ENCODE measurements around the gene EWSR1. TPM values are rescaled to one million over a fixed set of nuclear protein-coding genes. Genes with fewer than 3 reads are reported as not detected.

Gene EWSR1
- total RNA-seq, 2 experiments from 2014 or later = 336 to 408 TPM

GRCh38 chr22:29292379-29292778 lies 24.3 kb downstream of the EWSR1 start:
- ATAC-seq (no peak), DNase-seq (no peak)
- peaks cover 66% of the 10 kb centered on the region for H3K36me3 Mint-ChIP-seq
- H3K27me3 Mint-ChIP-seq = no peaks in the 10 kb centered on the region
- H3K4me1 Mint-ChIP-seq = peaks cover 2% of the 10 kb centered on the region
- no peaks in the 10 kb centered on the region for H3K9me3 Mint-ChIP-seq (ENCODE audit: low read depth)
- no peak overlapping the region for H3K27ac Mint-ChIP-seq
- CTCF ChIA-PET = no interaction called here
- H3K4me3 Mint-ChIP-seq = no peak overlapping the region

GRCh38 chr22:29298641-29299040 lies 30.6 kb downstream of the EWSR1 start:
- CTCF ChIA-PET = interaction anchor here (0.8 kb wide), 1 partner anchor 11 kb away, joined by 3 read pairs; no protein-coding TSS in a partner anchor
- Mint-ChIP-seq H3K27me3 (no peaks in the 10 kb centered on the region), H3K4me1 (no peaks in the 10 kb centered on the region), H3K9me3 (ENCODE audit: low read depth) (no peaks in the 10 kb centered on the region), H3K36me3 (peaks cover 49% of the 10 kb centered on the region), H3K27ac (no peak overlapping the region), H3K4me3 (no peak overlapping the region)
- DNase-seq = no peak
- ATAC-seq = no peak

DNA sequence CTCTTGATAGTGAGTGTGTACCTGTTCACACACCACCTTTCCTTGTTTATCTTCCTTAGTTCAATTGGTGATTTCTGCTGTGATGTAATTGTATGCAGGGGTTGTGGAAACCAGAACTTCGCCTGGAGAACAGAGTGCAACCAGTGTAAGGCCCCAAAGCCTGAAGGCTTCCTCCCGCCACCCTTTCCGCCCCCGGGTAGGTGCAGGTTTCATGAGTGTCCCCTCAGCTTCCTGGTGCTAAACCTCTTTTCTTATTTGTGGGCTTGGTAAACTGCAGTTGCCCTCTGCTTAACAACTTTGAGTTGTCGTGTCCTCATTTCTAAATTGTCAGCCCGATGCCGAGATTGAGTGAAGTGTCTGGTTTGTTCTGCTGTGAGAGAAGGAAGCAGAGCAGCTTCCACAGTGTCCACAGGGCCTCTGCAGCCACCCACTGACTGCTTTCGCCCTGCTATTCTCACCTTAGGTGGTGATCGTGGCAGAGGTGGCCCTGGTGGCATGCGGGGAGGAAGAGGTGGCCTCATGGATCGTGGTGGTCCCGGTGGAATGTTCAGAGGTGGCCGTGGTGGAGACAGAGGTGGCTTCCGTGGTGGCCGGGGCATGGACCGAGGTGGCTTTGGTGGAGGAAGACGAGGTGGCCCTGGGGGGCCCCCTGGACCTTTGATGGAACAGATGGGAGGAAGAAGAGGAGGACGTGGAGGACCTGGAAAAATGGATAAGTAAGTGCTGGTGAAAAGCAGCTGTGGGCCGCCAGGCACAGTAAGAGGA lies 31.2 kb downstream of the EWSR1 start:
- Mint-ChIP-seq H3K9me3 (ENCODE audit: low read depth) (no peaks in the 10 kb centered on the region), H3K27me3 (no peaks in the 10 kb centered on the region), H3K4me3 (no peak overlapping the region), H3K4me1 (no peaks in the 10 kb centered on the region), H3K36me3 (peaks cover 47% of the 10 kb centered on the region), H3K27ac (no peak overlapping the region)
- no peak for DNase-seq
- CTCF ChIA-PET = interaction anchor here (0.6 kb wide), 1 partner anchor 148 kb away, joined by 3 read pairs; no protein-coding TSS in a partner anchor
- ATAC-seq = no peak

- CTCF ChIA-PET = no interaction called here
- DNase-seq (no peak), ATAC-seq (no peak)
- no peak overlapping the region for H3K27ac Mint-ChIP-seq
- H3K4me1 Mint-ChIP-seq = no peaks in the 10 kb centered on the region
- no peak overlapping the region for H3K4me3 Mint-ChIP-seq
- H3K36me3 Mint-ChIP-seq = peaks cover 43% of the 10 kb centered on the region
- peaks cover 4% of the 10 kb centered on the region for H3K27me3 Mint-ChIP-seq
- H3K9me3 Mint-ChIP-seq (ENCODE audit: low read depth) = no peaks in the 10 kb centered on the region
Observed at GRCh38 chr22:29300467-29300806, 32.4 kb downstream of the EWSR1 start.

GRCh38 chr22:29300807-29301601 lies 32.9 kb downstream of the EWSR1 start:
- H3K36me3 Mint-ChIP-seq = peaks cover 38% of the 10 kb centered on the region
- no peaks in the 10 kb centered on the region for H3K9me3 Mint-ChIP-seq (ENCODE audit: low read depth)
- ATAC-seq = no peak
- CTCF ChIA-PET = no interaction called here
- H3K27me3 Mint-ChIP-seq = peaks cover 5% of the 10 kb centered on the region
- H3K27ac Mint-ChIP-seq = peak overlapping the region; percentile 65
- no peak for DNase-seq
- H3K4me1 Mint-ChIP-seq = peaks cover 2% of the 10 kb centered on the region
- H3K4me3 Mint-ChIP-seq = no peak overlapping the region

DNA sequence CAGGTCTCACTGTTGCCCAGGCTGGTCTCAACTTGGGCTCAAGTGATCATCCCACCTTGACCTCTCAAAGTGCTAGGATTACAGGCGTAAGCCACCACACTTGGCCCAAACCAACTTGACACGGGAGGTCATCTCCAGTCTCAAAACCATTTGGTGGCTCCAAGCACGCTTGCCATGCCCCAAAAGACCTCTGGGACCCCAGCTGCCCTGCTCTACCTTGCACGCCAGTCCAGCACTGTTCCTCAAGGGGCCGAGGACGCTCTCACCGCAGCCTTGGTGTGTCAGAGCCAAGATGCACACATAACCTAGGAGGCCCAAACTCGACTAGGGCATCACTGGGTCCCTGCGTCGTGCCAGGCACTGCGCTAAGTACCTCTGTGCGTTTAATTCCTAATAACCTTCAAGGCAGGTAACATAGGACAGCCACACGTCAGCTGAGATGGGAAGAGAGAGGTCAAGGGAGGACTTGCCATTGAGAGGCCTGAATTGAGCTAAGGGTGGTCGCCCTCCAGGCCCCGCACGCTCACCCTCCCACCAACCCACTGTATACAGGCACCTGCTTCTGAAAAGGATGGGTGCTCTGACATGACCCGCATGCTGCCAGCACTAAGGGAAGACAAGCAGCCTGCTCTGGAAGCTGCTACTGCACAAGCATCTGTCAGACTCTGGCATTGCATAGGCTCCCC lies 33.8 kb downstream of the EWSR1 start:
- H3K9me3 Mint-ChIP-seq (ENCODE audit: low read depth) = no peaks in the 10 kb centered on the region
- H3K27me3 Mint-ChIP-seq = peaks cover 6% of the 10 kb centered on the region
- CTCF ChIA-PET = interaction anchor here (2.2 kb wide), 1 partner anchor 11 kb away, joined by 10 read pairs; no protein-coding TSS in a partner anchor
- H3K4me1 Mint-ChIP-seq = peaks cover 6% of the 10 kb centered on the region
- ATAC-seq (no peak), DNase-seq (no peak)
- no peak overlapping the region for H3K27ac Mint-ChIP-seq
- H3K4me3 Mint-ChIP-seq = no peak overlapping the region
- peaks cover 32% of the 10 kb centered on the region for H3K36me3 Mint-ChIP-seq

DNA sequence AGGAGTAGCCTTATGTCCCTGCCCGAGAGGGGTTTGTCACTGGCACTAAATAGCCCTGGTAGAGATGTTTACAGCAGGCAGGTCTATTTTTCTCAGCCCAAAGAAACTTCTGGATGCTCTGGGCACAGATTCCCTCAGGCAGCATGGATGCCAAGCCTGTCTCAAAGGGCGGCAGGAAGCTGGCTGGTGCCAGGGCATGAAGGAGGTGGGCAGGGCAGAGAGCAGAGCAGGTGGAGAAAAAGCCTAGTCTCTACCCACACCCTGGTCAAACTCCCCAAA lies 34.3 kb downstream of the EWSR1 start:
- H3K9me3 Mint-ChIP-seq (ENCODE audit: low read depth) = no peaks in the 10 kb centered on the region
- ATAC-seq = no peak
- no peak overlapping the region for H3K27ac Mint-ChIP-seq
- no peak for DNase-seq
- CTCF ChIA-PET = interaction anchor here (2.2 kb wide), 1 partner anchor 11 kb away, joined by 10 read pairs; no protein-coding TSS in a partner anchor
- H3K27me3 Mint-ChIP-seq = peaks cover 7% of the 10 kb centered on the region
- H3K4me3 Mint-ChIP-seq = no peak overlapping the region
- peaks cover 7% of the 10 kb centered on the region for H3K4me1 Mint-ChIP-seq
- H3K36me3 Mint-ChIP-seq = peaks cover 28% of the 10 kb centered on the region

DNA sequence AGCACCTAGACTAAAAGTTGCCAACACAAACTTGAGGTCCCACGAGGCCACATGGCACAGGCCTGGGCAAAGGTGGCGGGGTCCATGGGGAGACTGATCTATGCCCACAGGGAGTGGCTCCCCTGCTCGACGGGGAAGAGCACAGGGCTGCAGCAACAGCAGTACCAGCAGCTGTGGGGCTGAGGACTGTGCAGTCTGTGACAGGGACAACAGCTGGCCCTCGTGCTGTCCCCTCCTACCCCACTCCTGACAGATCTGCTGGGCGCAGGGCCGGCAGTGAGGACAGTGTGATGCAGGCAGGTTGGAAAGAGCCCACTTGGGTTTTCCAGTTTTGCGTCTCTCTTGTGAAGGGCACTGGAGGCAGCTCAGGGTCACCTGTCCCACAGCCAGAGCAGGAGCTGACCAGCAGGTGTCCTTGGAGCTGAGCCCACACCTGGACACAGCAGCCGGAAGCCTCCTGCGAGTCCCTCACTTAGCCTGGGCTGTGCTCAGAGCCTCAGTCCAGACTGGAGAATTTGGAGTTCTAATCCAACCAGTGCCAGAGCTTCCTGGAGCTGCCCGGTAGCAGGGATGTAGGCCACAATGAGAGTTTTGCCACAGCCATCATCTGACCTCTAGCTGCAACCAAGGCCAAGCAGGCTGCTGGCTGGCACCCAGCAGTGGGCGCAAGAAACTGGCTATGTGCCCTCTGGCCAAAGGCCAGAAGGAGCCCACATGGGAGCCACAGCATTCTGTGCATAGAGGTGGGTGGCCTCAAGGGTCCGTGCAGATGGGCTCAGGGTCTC lies 34.8 kb downstream of the EWSR1 start:
- Mint-ChIP-seq H3K36me3 (peaks cover 23% of the 10 kb centered on the region), H3K4me1 (peaks cover 12% of the 10 kb centered on the region), H3K27ac (no peak overlapping the region), H3K27me3 (peaks cover 9% of the 10 kb centered on the region), H3K9me3 (ENCODE audit: low read depth) (no peaks in the 10 kb centered on the region), H3K4me3 (no peak overlapping the region)
- CTCF ChIA-PET = interaction anchor here (1.3 to 2.2 kb wide), 2 partner anchors 10 to 57 kb away, joined by 3 to 10 read pairs; no protein-coding TSS in a partner anchor
- ATAC-seq = no peak
- no peak for DNase-seq

DNA sequence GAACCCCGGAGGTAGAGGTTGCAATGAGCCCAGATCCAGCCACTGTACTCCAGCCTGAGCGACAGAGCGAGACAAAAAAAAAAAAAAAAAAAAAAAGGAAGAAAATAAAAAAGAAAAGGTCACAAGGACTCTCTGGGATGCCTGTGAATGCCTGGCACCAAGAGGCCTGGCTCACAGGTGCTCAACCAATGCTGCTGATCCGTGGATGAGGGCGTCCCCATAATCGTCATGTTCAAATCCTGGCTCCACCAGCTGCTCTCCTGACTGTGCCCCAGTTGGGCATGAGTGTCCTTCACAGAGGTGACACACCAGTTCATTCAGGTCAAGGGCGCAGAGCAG lies 37.7 kb downstream of the EWSR1 start:
- Mint-ChIP-seq H3K27ac (no peak overlapping the region), H3K4me3 (peak overlapping the region; percentile 75), H3K4me1 (peaks cover 36% of the 10 kb centered on the region), H3K36me3 (peaks cover 3% of the 10 kb centered on the region), H3K27me3 (peaks cover 9% of the 10 kb centered on the region), H3K9me3 (ENCODE audit: low read depth) (no peaks in the 10 kb centered on the region)
- CTCF ChIA-PET = interaction anchor here (0.6 to 1.9 kb wide), 5 partner anchors 13 to 58 kb away, joined by 3 to 4 read pairs (median 4); no protein-coding TSS in a partner anchor
- no peak for ATAC-seq
- DNase-seq = no peak

DNA sequence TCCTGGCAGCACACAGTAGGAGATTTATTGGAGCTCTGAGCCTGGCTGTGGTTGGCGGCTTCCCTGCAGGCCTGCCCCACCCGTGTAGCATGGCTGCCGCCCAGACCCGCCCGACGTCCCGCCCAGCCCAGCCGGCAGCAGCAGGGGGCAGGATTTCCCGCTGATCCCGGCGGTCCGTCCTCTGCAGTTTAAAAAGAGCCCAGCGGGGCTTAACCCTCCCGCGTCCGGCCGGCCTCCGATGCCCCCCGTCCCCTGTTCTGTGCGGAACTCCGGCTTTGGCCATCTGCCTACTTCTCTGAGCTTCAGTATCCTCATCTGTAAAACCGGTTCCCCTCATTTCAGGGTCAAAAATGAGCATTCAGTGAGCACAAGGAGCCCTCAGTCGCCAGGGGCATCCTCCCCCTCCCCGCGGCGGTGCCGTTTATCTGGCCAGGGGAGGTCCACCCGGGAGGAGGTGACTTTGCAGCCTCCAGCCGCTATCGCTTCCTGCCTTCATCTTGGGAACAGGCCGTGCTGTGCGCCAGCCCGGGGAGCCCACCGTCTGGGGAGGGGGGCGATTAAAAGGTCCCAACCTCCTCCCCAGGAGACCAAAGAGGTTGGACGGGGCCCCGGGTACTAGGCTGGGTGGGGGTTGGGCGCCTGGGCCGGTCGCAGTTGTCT lies 38.2 kb downstream of the EWSR1 start, which contains the start of gene GAS2L1:
Gene GAS2L1, plus strand, starts transcription at position 476 of the 660 bp plus-strand sequence. CDS start 1,456 bp downstream, outside the sequence.
- Mint-ChIP-seq H3K36me3 (no peaks in the 10 kb centered on the region), H3K4me3 (peak within 1 kb of the TSS; percentile 79), H3K9me3 (ENCODE audit: low read depth) (no peaks in the 10 kb centered on the region), H3K4me1 (peaks cover 41% of the 10 kb centered on the region), H3K27me3 (peaks cover 9% of the 10 kb centered on the region), H3K27ac (peak within 1 kb of the TSS; percentile 52)
- CTCF ChIA-PET = interaction anchor here (0.6 to 1.9 kb wide), 6 partner anchors 12 to 58 kb away, joined by 3 to 4 read pairs (median 4); no protein-coding TSS in a partner anchor
- ATAC-seq (peak; percentile 65), DNase-seq (peak; percentile 77)

DNA sequence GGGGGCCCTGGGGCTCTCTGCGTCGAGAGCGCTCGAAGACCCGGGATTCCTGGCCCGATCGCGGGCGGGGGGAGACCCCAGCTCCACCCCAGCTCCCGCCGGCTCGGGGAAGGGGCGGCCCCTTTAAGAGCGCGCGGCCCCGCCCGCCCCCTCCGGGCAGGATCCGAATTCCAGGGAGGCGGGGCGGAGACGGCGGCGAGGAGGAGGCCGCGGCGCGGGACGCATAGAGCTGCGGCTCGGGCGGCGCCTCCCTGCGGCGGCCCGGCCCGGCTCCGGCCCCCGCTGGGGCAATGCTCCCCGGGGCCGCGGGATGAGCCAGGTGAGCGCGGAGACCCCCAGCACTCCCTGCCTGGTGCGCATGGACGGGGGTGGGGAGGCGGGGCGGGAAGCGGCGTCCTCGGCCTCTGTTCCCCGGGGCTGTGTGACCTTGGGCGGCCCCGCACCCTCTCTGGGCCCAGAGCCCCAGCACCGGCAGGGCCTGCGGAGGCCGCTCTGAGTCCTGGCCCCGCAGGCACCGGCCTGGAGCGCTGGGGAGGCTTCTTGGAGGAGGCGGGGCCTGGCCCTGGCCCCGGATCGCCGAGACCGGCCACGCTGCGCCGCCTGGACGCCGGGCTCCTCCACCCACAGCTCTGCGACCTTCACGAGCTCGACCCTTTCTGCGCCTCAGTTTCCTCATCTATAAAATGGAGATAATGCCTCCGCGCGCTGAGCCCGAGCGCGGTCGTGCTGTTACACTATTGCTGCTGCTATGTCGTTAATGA lies 38.9 kb downstream of the EWSR1 start:
- ATAC-seq = peak; percentile 43

More for the DNA sequence above, 38.9 kb downstream of the EWSR1 start:
- Mint-ChIP-seq H3K9me3 (ENCODE audit: low read depth) (no peaks in the 10 kb centered on the region), H3K27me3 (peaks cover 10% of the 10 kb centered on the region), H3K4me3 (peak overlapping the region; percentile 79), H3K36me3 (no peaks in the 10 kb centered on the region), H3K4me1 (peaks cover 42% of the 10 kb centered on the region), H3K27ac (peak overlapping the region; percentile 46)
- DNase-seq = no peak
- CTCF ChIA-PET = interaction anchor here (1.0 to 1.9 kb wide), 3 partner anchors 16 to 30 kb away, joined by 3 to 4 read pairs (median 4); no protein-coding TSS in a partner anchor
